ENCODE measurements around the gene RANBP9. TPM values are rescaled to one million over a fixed set of nuclear protein-coding genes. Genes with fewer than 3 reads are reported as not detected.

Gene RANBP9
- total and polyA plus RNA-seq, 2 of the 13 experiments (the other 11 are each of a cell fraction or from before 2014, with no cell fraction given), result 26.6 to 30.6 TPM

DNA sequence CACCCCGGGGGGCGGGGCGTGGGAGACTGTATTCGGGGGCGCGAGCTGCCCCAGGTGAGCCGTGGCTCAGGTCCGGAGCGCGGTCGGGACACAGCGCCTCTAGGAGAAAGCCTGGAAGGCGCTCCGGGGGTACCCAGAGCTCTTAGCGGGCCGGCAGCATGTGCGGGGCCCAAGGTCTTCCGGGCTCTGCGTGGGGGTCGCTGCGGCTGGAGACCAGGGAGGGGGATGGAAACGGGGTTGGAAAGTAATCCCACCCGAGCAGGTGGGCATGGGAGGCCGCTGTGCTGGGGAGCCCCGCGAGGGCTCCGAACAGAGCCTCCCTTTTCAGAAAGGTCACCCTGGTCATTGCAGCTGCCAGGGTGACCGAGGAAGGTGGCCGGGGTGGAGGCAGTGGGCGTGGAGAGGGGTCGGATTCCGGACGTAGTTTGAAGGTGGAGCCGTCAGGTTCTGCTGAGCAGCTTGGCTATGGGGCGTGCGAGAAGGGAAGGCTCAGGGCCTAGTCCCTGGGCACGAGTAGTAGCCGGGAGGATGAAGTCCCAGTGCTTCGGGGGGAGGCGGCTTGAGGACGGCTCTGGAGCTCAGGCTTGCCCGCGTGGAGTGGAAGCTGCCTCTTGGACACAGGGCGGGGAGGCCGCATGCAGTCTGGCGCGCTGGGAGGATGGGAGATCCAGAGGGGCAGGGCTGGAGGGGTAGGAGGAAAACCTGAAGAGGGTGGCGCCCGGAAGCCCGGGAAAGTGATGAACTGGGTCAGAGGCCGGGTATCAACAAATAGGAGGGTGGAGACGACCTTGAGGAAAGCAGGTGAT is 136.9 kb downstream of the RANBP9 start, which contains the start of gene SIRT5 (continued):
- TF ChIP-seq MZF1 (CRISPR knock-in tag; IDR thresholded peaks at IDR 0.05; ENCODE audit: borderline replicate concordance) (peak; percentile 99), HOXA7 (CRISPR knock-in tag; IDR thresholded peaks at IDR 0.05) (no peak), KLF13 (CRISPR knock-in tag; IDR thresholded peaks at IDR 0.05) (peak; percentile 82; the same call in 1 of the 2 replicates), SSRP1 (CRISPR knock-in tag; IDR thresholded peaks at IDR 0.05) (0 out of 2 replicates have a peak, but pooled peaks have one; percentile 30), TCF7 (IDR thresholded peaks at IDR 0.05; ENCODE audit: low read depth) (no peak), ZNF672 (CRISPR knock-in tag; IDR thresholded peaks at IDR 0.05) (no peak), ZBTB21 (CRISPR knock-in tag; IDR thresholded peaks at IDR 0.05) (no peak; the same call in 1 of the 2 replicates), BRD4 (CRISPR knock-in tag; IDR thresholded peaks at IDR 0.05) (peak; percentile 90; the same call in 1 of the 2 replicates), U2AF2 (IDR thresholded peaks at IDR 0.05; ENCODE audit: low read depth, low read length) (no peak; the same call in 1 of the 2 replicates), ZNF10 (CRISPR knock-in tag; IDR thresholded peaks at IDR 0.05; ENCODE audit: borderline replicate concordance, low read depth) (no peak), ZNF124 (CRISPR knock-in tag; IDR thresholded peaks at IDR 0.05) (no peak), ZFYVE20 (CRISPR knock-in tag; IDR thresholded peaks at IDR 0.05; ENCODE audit: borderline replicate concordance, low read depth) (no peak), ZNF839 (CRISPR knock-in tag; IDR thresholded peaks at IDR 0.05; ENCODE audit: borderline replicate concordance) (peak; percentile 79)
- TF ChIP-seq, protein P1, sequence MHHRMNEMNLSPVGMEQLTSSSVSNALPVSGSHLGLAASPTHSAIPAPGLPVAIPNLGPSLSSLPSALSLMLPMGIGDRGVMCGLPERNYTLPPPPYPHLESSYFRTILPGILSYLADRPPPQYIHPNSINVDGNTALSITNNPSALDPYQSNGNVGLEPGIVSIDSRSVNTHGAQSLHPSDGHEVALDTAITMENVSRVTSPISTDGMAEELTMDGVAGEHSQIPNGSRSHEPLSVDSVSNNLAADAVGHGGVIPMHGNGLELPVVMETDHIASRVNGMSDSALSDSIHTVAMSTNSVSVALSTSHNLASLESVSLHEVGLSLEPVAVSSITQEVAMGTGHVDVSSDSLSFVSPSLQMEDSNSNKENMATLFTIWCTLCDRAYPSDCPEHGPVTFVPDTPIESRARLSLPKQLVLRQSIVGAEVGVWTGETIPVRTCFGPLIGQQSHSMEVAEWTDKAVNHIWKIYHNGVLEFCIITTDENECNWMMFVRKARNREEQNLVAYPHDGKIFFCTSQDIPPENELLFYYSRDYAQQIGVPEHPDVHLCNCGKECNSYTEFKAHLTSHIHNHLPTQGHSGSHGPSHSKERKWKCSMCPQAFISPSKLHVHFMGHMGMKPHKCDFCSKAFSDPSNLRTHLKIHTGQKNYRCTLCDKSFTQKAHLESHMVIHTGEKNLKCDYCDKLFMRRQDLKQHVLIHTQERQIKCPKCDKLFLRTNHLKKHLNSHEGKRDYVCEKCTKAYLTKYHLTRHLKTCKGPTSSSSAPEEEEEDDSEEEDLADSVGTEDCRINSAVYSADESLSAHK (CRISPR knock-in tag; IDR thresholded peaks at IDR 0.05; ENCODE audit: borderline replicate concordance), result peak; percentile 84
- TF ChIP-seq, protein P2, sequence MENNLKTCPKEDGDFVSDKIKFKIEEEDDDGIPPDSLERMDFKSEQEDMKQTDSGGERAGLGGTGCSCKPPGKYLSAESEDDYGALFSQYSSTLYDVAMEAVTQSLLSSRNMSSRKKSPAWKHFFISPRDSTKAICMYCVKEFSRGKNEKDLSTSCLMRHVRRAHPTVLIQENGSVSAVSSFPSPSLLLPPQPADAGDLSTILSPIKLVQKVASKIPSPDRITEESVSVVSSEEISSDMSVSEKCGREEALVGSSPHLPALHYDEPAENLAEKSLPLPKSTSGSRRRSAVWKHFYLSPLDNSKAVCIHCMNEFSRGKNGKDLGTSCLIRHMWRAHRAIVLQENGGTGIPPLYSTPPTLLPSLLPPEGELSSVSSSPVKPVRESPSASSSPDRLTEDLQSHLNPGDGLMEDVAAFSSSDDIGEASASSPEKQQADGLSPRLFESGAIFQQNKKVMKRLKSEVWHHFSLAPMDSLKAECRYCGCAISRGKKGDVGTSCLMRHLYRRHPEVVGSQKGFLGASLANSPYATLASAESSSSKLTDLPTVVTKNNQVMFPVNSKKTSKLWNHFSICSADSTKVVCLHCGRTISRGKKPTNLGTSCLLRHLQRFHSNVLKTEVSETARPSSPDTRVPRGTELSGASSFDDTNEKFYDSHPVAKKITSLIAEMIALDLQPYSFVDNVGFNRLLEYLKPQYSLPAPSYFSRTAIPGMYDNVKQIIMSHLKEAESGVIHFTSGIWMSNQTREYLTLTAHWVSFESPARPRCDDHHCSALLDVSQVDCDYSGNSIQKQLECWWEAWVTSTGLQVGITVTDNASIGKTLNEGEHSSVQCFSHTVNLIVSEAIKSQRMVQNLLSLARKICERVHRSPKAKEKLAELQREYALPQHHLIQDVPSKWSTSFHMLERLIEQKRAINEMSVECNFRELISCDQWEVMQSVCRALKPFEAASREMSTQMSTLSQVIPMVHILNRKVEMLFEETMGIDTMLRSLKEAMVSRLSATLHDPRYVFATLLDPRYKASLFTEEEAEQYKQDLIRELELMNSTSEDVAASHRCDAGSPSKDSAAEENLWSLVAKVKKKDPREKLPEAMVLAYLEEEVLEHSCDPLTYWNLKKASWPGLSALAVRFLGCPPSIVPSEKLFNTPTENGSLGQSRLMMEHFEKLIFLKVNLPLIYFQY (CRISPR knock-in tag; IDR thresholded peaks at IDR 0.05; ENCODE audit: borderline replicate concordance), result peak; percentile 52; the same call in 1 of the 2 replicates
- TF ChIP-seq, protein P3, sequence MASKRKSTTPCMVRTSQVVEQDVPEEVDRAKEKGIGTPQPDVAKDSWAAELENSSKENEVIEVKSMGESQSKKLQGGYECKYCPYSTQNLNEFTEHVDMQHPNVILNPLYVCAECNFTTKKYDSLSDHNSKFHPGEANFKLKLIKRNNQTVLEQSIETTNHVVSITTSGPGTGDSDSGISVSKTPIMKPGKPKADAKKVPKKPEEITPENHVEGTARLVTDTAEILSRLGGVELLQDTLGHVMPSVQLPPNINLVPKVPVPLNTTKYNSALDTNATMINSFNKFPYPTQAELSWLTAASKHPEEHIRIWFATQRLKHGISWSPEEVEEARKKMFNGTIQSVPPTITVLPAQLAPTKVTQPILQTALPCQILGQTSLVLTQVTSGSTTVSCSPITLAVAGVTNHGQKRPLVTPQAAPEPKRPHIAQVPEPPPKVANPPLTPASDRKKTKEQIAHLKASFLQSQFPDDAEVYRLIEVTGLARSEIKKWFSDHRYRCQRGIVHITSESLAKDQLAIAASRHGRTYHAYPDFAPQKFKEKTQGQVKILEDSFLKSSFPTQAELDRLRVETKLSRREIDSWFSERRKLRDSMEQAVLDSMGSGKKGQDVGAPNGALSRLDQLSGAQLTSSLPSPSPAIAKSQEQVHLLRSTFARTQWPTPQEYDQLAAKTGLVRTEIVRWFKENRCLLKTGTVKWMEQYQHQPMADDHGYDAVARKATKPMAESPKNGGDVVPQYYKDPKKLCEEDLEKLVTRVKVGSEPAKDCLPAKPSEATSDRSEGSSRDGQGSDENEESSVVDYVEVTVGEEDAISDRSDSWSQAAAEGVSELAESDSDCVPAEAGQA (IDR thresholded peaks at IDR 0.05; ENCODE audit: low read depth), result no peak; the same call in 1 of the 2 replicates
- TF ChIP-seq, protein P3 (CRISPR knock-in tag; IDR thresholded peaks at IDR 0.05; ENCODE audit: borderline replicate concordance), result no peak
